Hepatocyte (in vitro differentiated cells): ENCODE measurements around the gene ASB6.

ENCODE experiments used
- EZH2 ChIP-seq: fragments of 200-600 bp; sonication (generic); IDR thresholded peaks from 2 replicates; pipeline ENCODE4 v1.6.1; 2016; ENCODE audit warnings: antibody characterized with exemption, mild to moderate bottlenecking, borderline replicate concordance
- EZH2phosphoT487 ChIP-seq: fragments of 200-600 bp; sonication (generic); IDR thresholded peaks from one replicate; pipeline ENCODE4 v1.6.1; 2018; ENCODE audit warnings: antibody characterized with exemption, mild to moderate bottlenecking, low read depth, moderate library complexity; ENCODE audit not compliant: unreplicated experiment, severe bottlenecking
- TF ChIP-seq, protein P1 (sequence below): fragments of 200-600 bp; sonication (generic); IDR thresholded peaks from 2 replicates; pipeline ENCODE4 v1.5.1; 2016; ENCODE audit warnings: antibody characterized with exemption, mild to moderate bottlenecking; ENCODE audit not compliant: poor library complexity

DNA sequence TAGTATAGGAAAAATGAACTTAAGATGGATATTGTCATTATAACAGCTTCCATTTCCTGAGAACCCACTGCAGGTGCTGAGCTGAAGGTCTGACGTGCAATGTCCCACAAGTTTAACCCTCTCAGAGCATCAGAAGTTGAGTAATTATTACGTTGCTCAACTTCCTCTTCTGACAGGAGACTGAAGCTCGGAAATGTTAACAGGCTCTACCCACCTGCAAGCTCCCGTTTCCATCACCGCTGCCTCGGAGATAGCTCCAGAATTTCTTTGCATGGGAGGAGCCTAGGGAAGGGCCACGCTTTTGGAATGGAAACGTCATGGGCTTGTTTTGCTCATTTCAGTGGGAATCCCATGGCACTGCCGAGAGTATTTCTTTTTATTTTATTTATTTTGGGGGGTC, 17.0 kb downstream of the ASB6 start:
- TF ChIP-seq, protein P1, sequence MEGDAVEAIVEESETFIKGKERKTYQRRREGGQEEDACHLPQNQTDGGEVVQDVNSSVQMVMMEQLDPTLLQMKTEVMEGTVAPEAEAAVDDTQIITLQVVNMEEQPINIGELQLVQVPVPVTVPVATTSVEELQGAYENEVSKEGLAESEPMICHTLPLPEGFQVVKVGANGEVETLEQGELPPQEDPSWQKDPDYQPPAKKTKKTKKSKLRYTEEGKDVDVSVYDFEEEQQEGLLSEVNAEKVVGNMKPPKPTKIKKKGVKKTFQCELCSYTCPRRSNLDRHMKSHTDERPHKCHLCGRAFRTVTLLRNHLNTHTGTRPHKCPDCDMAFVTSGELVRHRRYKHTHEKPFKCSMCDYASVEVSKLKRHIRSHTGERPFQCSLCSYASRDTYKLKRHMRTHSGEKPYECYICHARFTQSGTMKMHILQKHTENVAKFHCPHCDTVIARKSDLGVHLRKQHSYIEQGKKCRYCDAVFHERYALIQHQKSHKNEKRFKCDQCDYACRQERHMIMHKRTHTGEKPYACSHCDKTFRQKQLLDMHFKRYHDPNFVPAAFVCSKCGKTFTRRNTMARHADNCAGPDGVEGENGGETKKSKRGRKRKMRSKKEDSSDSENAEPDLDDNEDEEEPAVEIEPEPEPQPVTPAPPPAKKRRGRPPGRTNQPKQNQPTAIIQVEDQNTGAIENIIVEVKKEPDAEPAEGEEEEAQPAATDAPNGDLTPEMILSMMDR, result no peak
- TF ChIP-seq EZH2, result no peak
- no peak for TF ChIP-seq EZH2phosphoT487
